ENCODE data around the gene RAD51C. TPM values are rescaled to one million over a fixed set of nuclear protein-coding genes. Genes with fewer than 3 reads are reported as not detected.

RAD51C gene
- total RNA-seq, 4 donors from 2014 or later: 10.6 to 19.6 (median 17.2) TPM

DNA sequence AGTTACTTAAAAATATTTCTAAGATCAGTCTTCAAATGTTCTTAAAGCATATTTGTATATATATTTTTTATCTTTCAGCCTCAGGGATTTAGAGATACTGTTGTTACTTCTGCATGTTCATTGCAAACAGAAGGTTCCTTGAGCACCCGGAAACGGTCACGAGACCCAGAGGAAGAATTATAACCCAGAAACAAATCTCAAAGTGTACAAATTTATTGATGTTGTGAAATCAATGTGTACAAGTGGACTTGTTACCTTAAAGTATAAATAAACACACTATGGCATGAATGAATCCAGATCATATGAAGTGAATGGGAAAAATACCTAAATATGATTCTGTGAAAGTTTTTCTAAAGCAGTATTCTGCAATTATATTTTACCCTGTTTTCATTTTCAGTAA, 41.6 kb downstream of the RAD51C start:
- TF ChIP-seq, protein P1, sequence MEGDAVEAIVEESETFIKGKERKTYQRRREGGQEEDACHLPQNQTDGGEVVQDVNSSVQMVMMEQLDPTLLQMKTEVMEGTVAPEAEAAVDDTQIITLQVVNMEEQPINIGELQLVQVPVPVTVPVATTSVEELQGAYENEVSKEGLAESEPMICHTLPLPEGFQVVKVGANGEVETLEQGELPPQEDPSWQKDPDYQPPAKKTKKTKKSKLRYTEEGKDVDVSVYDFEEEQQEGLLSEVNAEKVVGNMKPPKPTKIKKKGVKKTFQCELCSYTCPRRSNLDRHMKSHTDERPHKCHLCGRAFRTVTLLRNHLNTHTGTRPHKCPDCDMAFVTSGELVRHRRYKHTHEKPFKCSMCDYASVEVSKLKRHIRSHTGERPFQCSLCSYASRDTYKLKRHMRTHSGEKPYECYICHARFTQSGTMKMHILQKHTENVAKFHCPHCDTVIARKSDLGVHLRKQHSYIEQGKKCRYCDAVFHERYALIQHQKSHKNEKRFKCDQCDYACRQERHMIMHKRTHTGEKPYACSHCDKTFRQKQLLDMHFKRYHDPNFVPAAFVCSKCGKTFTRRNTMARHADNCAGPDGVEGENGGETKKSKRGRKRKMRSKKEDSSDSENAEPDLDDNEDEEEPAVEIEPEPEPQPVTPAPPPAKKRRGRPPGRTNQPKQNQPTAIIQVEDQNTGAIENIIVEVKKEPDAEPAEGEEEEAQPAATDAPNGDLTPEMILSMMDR (IDR thresholded peaks at IDR 0.05; ENCODE audit: low read depth): no peak

DNA sequence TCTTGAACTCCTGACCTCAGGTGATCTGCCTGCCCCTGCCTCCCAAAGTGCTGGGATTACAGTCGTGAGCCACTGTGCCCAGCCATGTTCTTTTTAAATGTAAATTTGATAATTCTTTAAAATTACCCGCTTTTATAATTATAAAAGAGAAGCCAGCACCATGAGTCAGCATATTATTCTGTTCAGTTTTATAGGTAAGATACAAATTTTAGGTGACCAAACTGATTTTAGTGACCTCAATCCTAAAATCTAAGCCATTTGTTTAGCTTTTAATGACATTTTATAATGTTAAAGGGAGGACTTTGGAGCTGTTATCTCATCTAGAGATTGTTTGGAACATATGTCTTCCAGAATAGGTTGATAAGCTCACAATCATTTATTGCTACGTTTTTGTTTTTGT, 42.4 kb downstream of the RAD51C start:
- TF ChIP-seq, protein P1 (IDR thresholded peaks at IDR 0.05; ENCODE audit: low read depth): no peak

DNA sequence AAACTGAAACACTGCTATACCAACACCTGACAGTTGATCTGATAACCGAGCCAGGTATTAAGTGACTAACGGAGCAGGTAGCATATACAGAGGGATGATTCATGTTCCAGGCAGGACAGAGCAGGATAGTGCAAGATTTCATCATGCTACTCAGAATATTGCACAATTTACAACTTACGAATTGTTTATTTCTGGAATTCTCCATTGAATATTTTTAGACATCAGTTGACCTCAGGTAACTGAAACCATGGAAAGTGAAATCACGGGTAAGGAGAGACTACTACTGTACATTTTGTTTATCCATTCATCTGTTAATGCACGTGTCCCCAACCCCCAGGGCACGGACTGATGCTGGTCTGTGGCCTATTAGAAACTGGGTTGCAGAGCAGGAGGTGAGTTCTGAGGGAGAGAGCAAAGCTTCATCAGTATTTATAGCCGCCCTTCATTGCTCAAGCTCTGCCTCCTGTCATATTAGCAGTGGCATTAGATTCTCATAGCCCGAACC, 48.8 kb downstream of the RAD51C start:
- TF ChIP-seq, protein P1 (IDR thresholded peaks at IDR 0.05; ENCODE audit: low read depth): no peak

DNA sequence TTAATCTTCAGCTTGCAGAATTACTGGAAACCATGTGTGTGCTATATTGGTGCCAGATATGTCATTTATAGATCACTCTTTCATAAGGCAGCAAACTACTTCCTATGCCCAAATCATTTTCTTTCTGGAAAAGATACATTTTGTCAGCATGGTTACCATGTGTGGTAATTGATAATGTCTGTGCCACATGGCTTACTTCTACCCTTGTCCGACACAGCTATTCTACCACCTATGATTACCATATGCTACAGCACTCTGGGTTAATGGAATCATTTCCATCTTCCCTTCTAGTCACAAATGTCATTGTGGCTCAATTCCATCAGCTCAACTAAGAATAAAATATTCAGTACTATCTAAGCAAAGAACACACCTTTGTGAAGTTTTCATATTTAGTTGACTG, 55.3 kb downstream of the RAD51C start:
- TF ChIP-seq, protein P1 (IDR thresholded peaks at IDR 0.05; ENCODE audit: low read depth): no peak

DNA sequence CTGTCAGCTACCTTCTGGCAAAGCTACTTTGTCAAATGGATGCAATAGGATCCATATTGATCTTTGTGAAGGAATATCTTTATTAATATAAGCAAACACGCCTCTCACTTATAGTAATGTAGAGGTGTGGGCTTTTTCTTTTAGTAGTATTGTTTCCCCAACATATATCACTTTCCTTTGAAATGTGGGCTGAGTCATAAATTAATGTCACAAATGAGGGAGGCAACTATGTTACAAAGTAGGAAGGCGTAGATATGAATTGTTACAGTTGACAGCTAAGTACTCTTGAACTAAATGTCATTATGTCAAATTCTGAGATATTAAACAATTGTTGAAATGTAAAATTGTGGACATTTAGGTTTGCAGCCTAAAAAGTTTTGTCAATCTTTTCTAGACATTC, 60.6 kb downstream of the RAD51C start:
- TF ChIP-seq, protein P1 (IDR thresholded peaks at IDR 0.05; ENCODE audit: low read depth): no peak

DNA sequence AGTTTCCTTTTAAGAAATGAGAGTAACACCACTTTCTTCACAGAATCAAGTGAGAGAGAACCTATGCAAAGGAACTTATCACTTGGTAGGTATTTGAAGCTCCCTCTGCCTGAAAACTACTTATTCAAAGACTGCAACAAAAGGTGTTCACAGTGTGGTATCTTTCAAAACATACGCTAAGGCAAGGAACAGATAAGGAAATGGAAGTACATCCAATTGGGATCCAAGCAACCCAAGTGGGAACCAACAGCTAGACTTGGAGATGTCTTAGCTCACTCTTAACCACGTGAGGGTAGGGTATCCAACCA, 62.8 kb downstream of the RAD51C start:
- TF ChIP-seq, protein P1 (IDR thresholded peaks at IDR 0.05; ENCODE audit: low read depth): no peak

DNA sequence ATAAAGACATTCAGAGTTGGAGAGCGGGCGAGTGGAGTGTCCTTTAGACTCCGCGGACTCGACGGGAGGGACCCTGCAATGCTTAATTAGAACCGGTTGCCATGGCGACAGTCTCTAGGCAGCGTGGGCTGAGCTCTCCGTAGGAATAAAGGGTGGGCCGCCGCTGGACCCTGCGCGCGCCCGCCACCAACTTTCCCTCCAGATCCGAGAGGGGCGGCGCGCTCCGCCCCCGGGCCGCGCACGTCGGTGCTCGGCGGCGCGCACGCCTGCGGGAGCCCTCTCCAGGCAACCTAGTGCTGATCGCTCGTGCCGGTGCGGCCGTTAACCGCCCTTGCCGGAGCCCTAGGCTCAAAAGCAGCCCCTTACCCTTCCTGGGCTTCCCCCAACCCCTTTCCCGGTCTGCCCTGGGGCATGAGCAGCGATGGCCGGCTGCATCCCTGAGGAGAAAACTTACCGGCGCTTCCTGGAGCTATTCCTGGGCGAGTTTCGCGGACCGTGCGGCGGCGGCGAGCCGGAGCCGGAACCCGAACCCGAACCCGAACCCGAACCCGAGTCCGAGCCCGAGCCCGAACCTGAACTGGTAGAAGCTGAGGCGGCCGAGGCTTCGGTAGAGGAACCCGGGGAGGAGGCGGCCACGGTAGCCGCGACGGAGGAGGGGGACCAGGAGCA, 63.3 kb downstream of the RAD51C start, which contains the start of gene PPM1E:
TSS of gene PPM1E (plus strand) at position 278 of the 669 bp plus-strand sequence.
- TF ChIP-seq, protein P1 (IDR thresholded peaks at IDR 0.05; ENCODE audit: low read depth): no peak
